HepG2 (cell line): ENCODE data around the gene ARMC2. TPM values are rescaled to one million over a fixed set of nuclear protein-coding genes. Genes with fewer than 3 reads are reported as not detected.

ENCODE experiments used
- ATAC-seq: fragments of 200-7000 bp; cut with Tn5 transposase; 3 replicates; pipeline ENCODE4 v1.9.1; 2020; ENCODE audit warnings: mild to moderate bottlenecking, moderate library complexity
- BruUV-seq: library from RNA; stranded (reverse); fragments of 400-500 nt; replicated peaks from 2 replicates; lab custom pipeline; 2021; lab: Mats Ljungman, UMichigan
- CTCF ChIA-PET: fragments of 300-600 bp; formaldehyde crosslinking; extraction: SDS; loops from one replicate; lab custom pipeline; 2021; ENCODE audit warnings: low total read pairs, inconsistent platforms, low intra/inter-chr PET ratio; lab: Yijun Ruan, JAX
- POLR2A ChIA-PET: fragments of 350-600 bp; sonication (Branson Sonifier 250); formaldehyde crosslinking; loops from one replicate; lab custom pipeline; 2020; ENCODE audit warnings: antibody characterized with exemption, inconsistent platforms; lab: Yijun Ruan, JAX
- DNase-seq: peaks from one replicate; pipeline ENCODE4 v3.0.0-alpha.2; 2015; ENCODE audit warnings: low spot score
- FAIRE-seq: peaks from 3 replicates; lab custom pipeline; 2011; peaks lifted over from hg19 to GRCh38; lab: Jason Lieb, UNC
- H2AFZ ChIP-seq: one replicate; pipeline ENCODE4 v1.6.1; 2011; ENCODE audit warnings: low read length, inconsistent platforms
- H3K27ac ChIP-seq: fragments of 300-600 bp; 3 replicates; pipeline ENCODE4 v1.8.0; 2011; ENCODE audit warnings: mixed run types, mild to moderate bottlenecking, mixed read lengths, low read length, inconsistent platforms; ENCODE audit not compliant: insufficient read depth; ENCODE audit errors: extremely low read length
- H3K27me3 ChIP-seq, 2 experiments: fragments of 200-600 bp in 1 of 2; 2 replicates in 1 of 2; 3 replicates in 1 of 2; pipeline versions ENCODE4 v1.6.0 to v1.8.0; 2011; ENCODE audit warnings: low read length in 2 of 2, mild to moderate bottlenecking in 2 of 2, moderate library complexity in 2 of 2, inconsistent platforms in 1 of 2; ENCODE audit not compliant: insufficient read depth in 2 of 2, control insufficient read depth in 1 of 2
- H3K36me3 ChIP-seq, 2 experiments: fragments of 200-600 bp in 1 of 2; replicated peaks in 1 of 2; 2 replicates in 1 of 2; 3 replicates in 1 of 2; pipeline versions ENCODE4 v1.5.1 to v1.8.0; 2011; ENCODE audit warnings: low read length in 2 of 2, inconsistent platforms in 1 of 2; ENCODE audit not compliant: insufficient read depth in 2 of 2, control insufficient read depth in 1 of 2
- H3K4me1 ChIP-seq: 2 replicates; pipeline ENCODE4 v1.5.1; 2012; ENCODE audit warnings: low read length, inconsistent platforms; ENCODE audit not compliant: insufficient read depth
- H3K4me2 ChIP-seq: 2 replicates; pipeline ENCODE4 v1.6.0; 2011; ENCODE audit warnings: low read depth, low read length, inconsistent platforms
- H3K4me3 ChIP-seq, 3 experiments: fragments of 200-600 bp in 1 of 3; sonication (generic), shearing (Covaris generic) in 1 of 3; replicated peaks in 1 of 3; 2 replicates each; pipeline ENCODE4 v1.5.1; 2011 to 2016; ENCODE audit warnings: low read length in 3 of 3, inconsistent platforms in 2 of 3, low read depth in 2 of 3, mild to moderate bottlenecking in 2 of 3, control low read depth in 1 of 3, mixed read lengths in 1 of 3; ENCODE audit not compliant: insufficient read depth in 1 of 3
- H3K79me2 ChIP-seq: one replicate; pipeline ENCODE4 v1.6.1; 2011; ENCODE audit warnings: low read length, inconsistent platforms; ENCODE audit not compliant: insufficient read depth
- H3K9ac ChIP-seq: 2 replicates; pipeline ENCODE4 v1.6.0; 2011; ENCODE audit warnings: mild to moderate bottlenecking, low read depth, low read length, inconsistent platforms; ENCODE audit not compliant: insufficient read depth
- H3K9me3 ChIP-seq: 2 replicates; pipeline ENCODE4 v1.5.1; 2012; ENCODE audit warnings: mild to moderate bottlenecking, low read length
- H4K20me1 ChIP-seq: 2 replicates; pipeline ENCODE4 v1.6.0; 2011; ENCODE audit warnings: inconsistent platforms, mild to moderate bottlenecking, low read length, moderate library complexity; ENCODE audit not compliant: insufficient read depth
- ARNT2 ChIP-seq: sonication (generic); formaldehyde crosslinking; IDR thresholded peaks from 2 replicates; pipeline ENCODE4 v1.8.0; 2022; ENCODE audit warnings: mild to moderate bottlenecking, low read depth, missing genetic modification reagents, moderate library complexity
- ETS1 ChIP-seq: sonication (generic); formaldehyde crosslinking; IDR thresholded peaks from 2 replicates; pipeline ENCODE4 v1.4.0; 2020; ENCODE audit warnings: missing genetic modification reagents
- SMARCE1 ChIP-seq: fragments of 450-650 bp; IDR thresholded peaks from 2 replicates; pipeline ENCODE4 v1.6.1; 2017; ENCODE audit warnings: borderline replicate concordance
- TFE3 ChIP-seq: IDR thresholded peaks from 2 replicates; pipeline ENCODE4 v1.6.1; 2016
- ZBTB39 ChIP-seq: sonication (generic); formaldehyde crosslinking; IDR thresholded peaks from 2 replicates; pipeline ENCODE4 v1.5.0; 2020; ENCODE audit warnings: missing genetic modification reagents
- ZNF550 ChIP-seq: sonication (generic); formaldehyde crosslinking; IDR thresholded peaks from 2 replicates; pipeline ENCODE4 v1.4.0; 2020; ENCODE audit warnings: mild to moderate bottlenecking, missing genetic modification reagents, borderline replicate concordance
- ZNF691 ChIP-seq: sonication (generic); formaldehyde crosslinking; IDR thresholded peaks from 2 replicates; pipeline ENCODE4 v1.4.0; 2020; ENCODE audit warnings: missing genetic modification reagents, low read depth, mild to moderate bottlenecking, borderline replicate concordance
- in situ Hi-C: cut with HindIII; loops from 2 replicates; pipeline ENCODE4 v1.10.0; 2017; ENCODE audit warnings: low pct_unique_long_range_greater_than_20kb; ENCODE audit not compliant: extremely low pct_ligation_motif_present
- intact Hi-C: fragments of 100-400 bp; cut with micrococcal nuclease; formaldehyde crosslinking; loops from one replicate; pipeline ENCODE4 v1.10.0; 2022; ENCODE audit not compliant: unreplicated experiment
- polyA plus RNA-seq, 8 experiments: library from polyadenylated mRNA; depleted of rRNA in 3 of 8; stranded (reverse) in 7 of 8; unstranded in 1 of 8; fragments of >200 nt; fragmentation: Illumina TruSeq in 4 of 8; extraction: Trizol in 4 of 8; gene quantifications; 2 replicates each; pipeline versions ENCODE4 v1.2.1 to v1.2.3, GENCODE V29; 2011 to 2016; ENCODE audit warnings: low read depth in 4 of 8, missing spikeins in 1 of 8, mixed read lengths in 1 of 8; ENCODE audit not compliant: insufficient read depth in 1 of 8
- total RNA-seq, 5 experiments: library from RNA; depleted of rRNA; stranded (reverse); fragments of >200 nt; fragmentation: Illumina TruSeq; extraction: Trizol; gene quantifications; 2 replicates each; pipeline ENCODE4 v1.2.3, GENCODE V29; 2016; ENCODE audit warnings: low read depth in 1 of 5

Gene ARMC2
- total and polyA plus RNA-seq, 2 of the 13 experiments (the other 11 are each of a cell fraction or from before 2014, with no cell fraction given): 1.4 to 3.2 TPM

- TF ChIP-seq ARNT2 (CRISPR knock-in tag): no peak
- no peak for TF ChIP-seq ZNF550 (CRISPR knock-in tag)
- TF ChIP-seq TFE3: no peak
- TF ChIP-seq SMARCE1: no peak
Measured at GRCh38 chr6:108983151-108983550, 134.9 kb downstream of the ARMC2 start (continued).

- H3K27me3 ChIP-seq: no peaks in the 10 kb centered on the region
- BruUV-seq: no TSS peak
- no peak overlapping the region for H3K4me2 ChIP-seq
- no peaks in the 10 kb centered on the region for H3K79me2 ChIP-seq
- DNase-seq: no peak
- no peak for FAIRE-seq
- no peak overlapping the region for H2AFZ ChIP-seq
- H3K36me3 ChIP-seq: peaks cover 7 to 19% of the 10 kb centered on the region in 2 experiments
- in situ Hi-C loops (no loop called here), intact Hi-C loops (no loop called here)
- peaks cover 9% of the 10 kb centered on the region for H3K4me1 ChIP-seq
- TF ChIP-seq ZBTB39 (CRISPR knock-in tag) (no peak), ETS1 (CRISPR knock-in tag) (no peak), ZNF691 (CRISPR knock-in tag) (no peak)
- H3K9me3 ChIP-seq: no peaks in the 10 kb centered on the region
- ChIA-PET POLR2A (no interaction called here), CTCF (no interaction called here)
- H3K9ac ChIP-seq: no peak overlapping the region
- no peaks in the 10 kb centered on the region for H4K20me1 ChIP-seq
- no peak overlapping the region for H3K27ac ChIP-seq
- ATAC-seq: no peak
- H3K4me3 ChIP-seq: no peak overlapping the region
Measured at GRCh38 chr6:108985301-108985700, 137.1 kb downstream of the ARMC2 start.
